ENCODE data around the gene ASPN.

- TF ChIP-seq POLR2AphosphoS5 (IDR thresholded peaks at IDR 0.05; ENCODE audit: low read depth, low read length) (no peak), SIN3A (IDR thresholded peaks at IDR 0.05; ENCODE audit: borderline replicate concordance, insufficient read depth, low read length) (no peak), TAF1 (IDR thresholded peaks at IDR 0.05; ENCODE audit: borderline replicate concordance, insufficient read depth, low read length) (no peak), REST (IDR thresholded peaks at IDR 0.05; ENCODE audit: insufficient read depth in 1 of 2, low read depth in 2 of 2, low read length in 2 of 2) (no peak), FOXP2 (optimal IDR thresholded peaks at IDR 0.05; ENCODE audit: borderline replicate concordance, extremely low read depth, extremely low read length, insufficient read depth) (no peak)
Measured at GRCh38 chr9:92509050-92509449, 26.7 kb upstream of the ASPN start.
